ENCODE data around the gene ATP7B. TPM values are rescaled to one million over a fixed set of nuclear protein-coding genes. Genes with fewer than 3 reads are reported as not detected.
A peak's percentile ranks its signal among the peaks of the same experiment; 100 is the strongest.

ATP7B gene
- total and polyA plus RNA-seq, 2 experiments from 2014 or later = 2.2 to 12.8 TPM

- Histone ChIP-seq H3K4me2 (no peak overlapping the region), H3F3A (replicated peaks; ENCODE audit: low read depth) (no peaks in the 10 kb centered on the region), H3K27me3 (ENCODE audit: insufficient read depth) (no peaks in the 10 kb centered on the region), H3K27ac (ENCODE audit: low read depth) (no peak overlapping the region), H3K4me3 (no peak overlapping the region), H3K9me2 (ENCODE audit: insufficient read depth) (no peaks in the 10 kb centered on the region), H3K4me1 (ENCODE audit: insufficient read depth) (0 out of 2 replicates have a peak, but pooled peaks cover 3% of the 10 kb centered on the region), H2AFZ (no peak overlapping the region), H3K79me2 (replicated peaks; ENCODE audit: insufficient read depth) (no peaks in the 10 kb centered on the region), H4K20me1 (replicated peaks; ENCODE audit: insufficient read depth) (no peaks in the 10 kb centered on the region), H3K36me3 (ENCODE audit: insufficient read depth) (no peaks in the 10 kb centered on the region)
- TF ChIP-seq, protein P1, sequence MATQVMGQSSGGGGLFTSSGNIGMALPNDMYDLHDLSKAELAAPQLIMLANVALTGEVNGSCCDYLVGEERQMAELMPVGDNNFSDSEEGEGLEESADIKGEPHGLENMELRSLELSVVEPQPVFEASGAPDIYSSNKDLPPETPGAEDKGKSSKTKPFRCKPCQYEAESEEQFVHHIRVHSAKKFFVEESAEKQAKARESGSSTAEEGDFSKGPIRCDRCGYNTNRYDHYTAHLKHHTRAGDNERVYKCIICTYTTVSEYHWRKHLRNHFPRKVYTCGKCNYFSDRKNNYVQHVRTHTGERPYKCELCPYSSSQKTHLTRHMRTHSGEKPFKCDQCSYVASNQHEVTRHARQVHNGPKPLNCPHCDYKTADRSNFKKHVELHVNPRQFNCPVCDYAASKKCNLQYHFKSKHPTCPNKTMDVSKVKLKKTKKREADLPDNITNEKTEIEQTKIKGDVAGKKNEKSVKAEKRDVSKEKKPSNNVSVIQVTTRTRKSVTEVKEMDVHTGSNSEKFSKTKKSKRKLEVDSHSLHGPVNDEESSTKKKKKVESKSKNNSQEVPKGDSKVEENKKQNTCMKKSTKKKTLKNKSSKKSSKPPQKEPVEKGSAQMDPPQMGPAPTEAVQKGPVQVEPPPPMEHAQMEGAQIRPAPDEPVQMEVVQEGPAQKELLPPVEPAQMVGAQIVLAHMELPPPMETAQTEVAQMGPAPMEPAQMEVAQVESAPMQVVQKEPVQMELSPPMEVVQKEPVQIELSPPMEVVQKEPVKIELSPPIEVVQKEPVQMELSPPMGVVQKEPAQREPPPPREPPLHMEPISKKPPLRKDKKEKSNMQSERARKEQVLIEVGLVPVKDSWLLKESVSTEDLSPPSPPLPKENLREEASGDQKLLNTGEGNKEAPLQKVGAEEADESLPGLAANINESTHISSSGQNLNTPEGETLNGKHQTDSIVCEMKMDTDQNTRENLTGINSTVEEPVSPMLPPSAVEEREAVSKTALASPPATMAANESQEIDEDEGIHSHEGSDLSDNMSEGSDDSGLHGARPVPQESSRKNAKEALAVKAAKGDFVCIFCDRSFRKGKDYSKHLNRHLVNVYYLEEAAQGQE (IDR thresholded peaks at IDR 0.05; ENCODE audit: unreplicated experiment) = no peak
- TF ChIP-seq STAT1 (IDR thresholded peaks at IDR 0.05; ENCODE audit: unreplicated experiment) (no peak), CTCF (conservative IDR thresholded peaks at IDR 0.05; ENCODE audit: low read depth in 2 of 2) (peak; percentile 87 to 91)
- peaks cover 5% of the 10 kb centered on the region for H3K27me3 Mint-ChIP-seq (ENCODE audit: insufficient read depth, low read depth, poor library complexity)
- no peaks in the 10 kb centered on the region for H3K36me3 Mint-ChIP-seq (ENCODE audit: low read depth)
- H3K27ac Mint-ChIP-seq = no peak overlapping the region
- peaks cover 15% of the 10 kb centered on the region for H3K4me1 Mint-ChIP-seq
- DNase-seq (ENCODE audit: low spot score) = peak; percentile 81
- H3K9me3 Mint-ChIP-seq = no peaks in the 10 kb centered on the region
- ATAC-seq = peak; percentile 98
- no peak overlapping the region for H3K4me3 Mint-ChIP-seq
Observed at GRCh38 chr13:51895906-51896888, 115.1 kb downstream of the ATP7B start.

DNA sequence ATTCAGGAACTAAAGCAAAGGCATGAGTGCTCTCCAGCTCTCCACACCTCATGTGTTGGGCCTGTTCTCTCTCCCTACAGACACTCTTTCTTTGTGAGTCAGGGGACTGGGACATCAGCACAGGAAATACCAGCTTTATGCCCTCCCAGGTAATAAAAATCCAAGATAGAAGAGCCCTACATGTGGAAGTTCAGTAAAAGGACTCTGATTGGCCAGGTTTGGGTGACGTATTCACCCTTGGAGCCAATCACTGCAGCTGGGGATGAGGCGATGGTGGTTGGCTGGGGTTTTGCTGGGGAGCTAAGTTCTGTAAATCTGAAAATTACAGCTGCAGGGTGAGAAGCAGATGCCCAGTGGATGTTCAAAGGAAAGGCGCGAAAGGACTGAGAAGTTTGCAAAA, 117.0 kb downstream of the ATP7B start:
- no peaks in the 10 kb centered on the region for H3K79me2 ChIP-seq (replicated peaks; ENCODE audit: insufficient read depth)
- Mint-ChIP-seq H3K27me3 (ENCODE audit: insufficient read depth, low read depth, poor library complexity) (peaks cover 5% of the 10 kb centered on the region), H3K4me3 (no peak overlapping the region), H3K36me3 (ENCODE audit: low read depth) (no peaks in the 10 kb centered on the region; the same call in 2 of the 3 replicates), H3K9me3 (no peaks in the 10 kb centered on the region), H3K4me1 (peaks cover 16% of the 10 kb centered on the region), H3K27ac (no peak overlapping the region)
- H2AFZ ChIP-seq = peak overlapping the region; percentile 81
- peak; percentile 53 for ATAC-seq
- H3F3A ChIP-seq (replicated peaks; ENCODE audit: low read depth) = no peaks in the 10 kb centered on the region
- H3K4me3 ChIP-seq = no peak overlapping the region
- no peak overlapping the region for H3K27ac ChIP-seq (ENCODE audit: low read depth)
- H3K4me1 ChIP-seq (ENCODE audit: insufficient read depth) = 0 out of 2 replicates have a peak, but pooled peaks cover 5% of the 10 kb centered on the region
- peak; percentile 62 for DNase-seq (ENCODE audit: low spot score)
- H3K9me2 ChIP-seq (ENCODE audit: insufficient read depth) = no peaks in the 10 kb centered on the region
- no peak overlapping the region for H3K4me2 ChIP-seq
- H3K36me3 ChIP-seq (ENCODE audit: insufficient read depth) = no peaks in the 10 kb centered on the region
- no peaks in the 10 kb centered on the region for H4K20me1 ChIP-seq (replicated peaks; ENCODE audit: insufficient read depth)
- no peaks in the 10 kb centered on the region for H3K27me3 ChIP-seq (ENCODE audit: insufficient read depth)
- no peak for TF ChIP-seq ZNF331 (CRISPR knock-in tag; IDR thresholded peaks at IDR 0.05; ENCODE audit: low read depth)
- TF ChIP-seq, protein P1 (IDR thresholded peaks at IDR 0.05; ENCODE audit: unreplicated experiment) = no peak
